ENCODE results near the gene SLC7A6OS. TPM values are rescaled to one million over a fixed set of nuclear protein-coding genes. Genes with fewer than 3 reads are reported as not detected.

Gene SLC7A6OS
- polyA plus RNA-seq, 1 donor (not counting 4 experiments of a cell fraction or from before 2014, with no cell fraction given): 12.6 TPM

DNA sequence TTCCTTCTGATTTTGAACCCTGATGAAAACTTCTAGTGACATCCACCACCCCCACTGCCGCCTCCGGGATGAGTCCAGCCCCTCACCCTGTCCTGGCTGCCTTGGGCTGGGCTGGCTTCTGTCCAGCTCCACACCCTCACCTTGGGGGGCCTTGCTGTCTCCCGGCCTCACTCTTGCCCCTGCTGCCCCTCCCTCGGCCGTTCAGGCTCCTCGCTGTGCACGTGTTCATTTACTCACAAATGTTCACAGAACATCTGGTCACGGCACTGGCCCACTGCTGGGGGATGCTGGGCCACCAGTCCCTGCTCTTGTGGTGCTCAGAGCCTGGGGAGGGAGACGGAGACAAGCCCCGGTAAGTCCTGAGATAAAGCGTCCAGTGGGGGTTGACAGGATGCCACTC is 40.7 kb upstream of the SLC7A6OS start:
- peaks cover 7% of the 10 kb centered on the region for H3K4me1 ChIP-seq (ENCODE audit: control insufficient read depth, extremely low read depth, insufficient read depth, low read length)
- H2AFZ ChIP-seq (ENCODE audit: control insufficient read depth, low read length): no peak overlapping the region
- no peak overlapping the region for H3K4me3 ChIP-seq (ENCODE audit: control insufficient read depth in 2 of 3, extremely low read depth in 1 of 3, insufficient read depth in 2 of 3, low read depth in 1 of 3, low read length in 3 of 3)
- H3K79me2 ChIP-seq (ENCODE audit: control insufficient read depth, insufficient read depth, low read length): no peaks in the 10 kb centered on the region
- H3K27ac ChIP-seq (ENCODE audit: control insufficient read depth, insufficient read depth, low read length): no peak overlapping the region
- H3K9me1 ChIP-seq (ENCODE audit: control insufficient read depth, extremely low read depth, insufficient read depth, low read length): no peaks in the 10 kb centered on the region
- no peaks in the 10 kb centered on the region for H3K9me3 ChIP-seq (ENCODE audit: control insufficient read depth, low read depth, low read length)
- TF ChIP-seq, protein P1, sequence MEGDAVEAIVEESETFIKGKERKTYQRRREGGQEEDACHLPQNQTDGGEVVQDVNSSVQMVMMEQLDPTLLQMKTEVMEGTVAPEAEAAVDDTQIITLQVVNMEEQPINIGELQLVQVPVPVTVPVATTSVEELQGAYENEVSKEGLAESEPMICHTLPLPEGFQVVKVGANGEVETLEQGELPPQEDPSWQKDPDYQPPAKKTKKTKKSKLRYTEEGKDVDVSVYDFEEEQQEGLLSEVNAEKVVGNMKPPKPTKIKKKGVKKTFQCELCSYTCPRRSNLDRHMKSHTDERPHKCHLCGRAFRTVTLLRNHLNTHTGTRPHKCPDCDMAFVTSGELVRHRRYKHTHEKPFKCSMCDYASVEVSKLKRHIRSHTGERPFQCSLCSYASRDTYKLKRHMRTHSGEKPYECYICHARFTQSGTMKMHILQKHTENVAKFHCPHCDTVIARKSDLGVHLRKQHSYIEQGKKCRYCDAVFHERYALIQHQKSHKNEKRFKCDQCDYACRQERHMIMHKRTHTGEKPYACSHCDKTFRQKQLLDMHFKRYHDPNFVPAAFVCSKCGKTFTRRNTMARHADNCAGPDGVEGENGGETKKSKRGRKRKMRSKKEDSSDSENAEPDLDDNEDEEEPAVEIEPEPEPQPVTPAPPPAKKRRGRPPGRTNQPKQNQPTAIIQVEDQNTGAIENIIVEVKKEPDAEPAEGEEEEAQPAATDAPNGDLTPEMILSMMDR (optimal IDR thresholded peaks at IDR 0.05 in 1 of 3, IDR thresholded peaks at IDR 0.05 in 1 of 3, conservative IDR thresholded peaks at IDR 0.05 in 1 of 3; ENCODE audit: extremely low read depth in 1 of 3, insufficient read depth in 2 of 3, low read length in 3 of 3): no peak
- TF ChIP-seq EZH2 (IDR thresholded peaks at IDR 0.05; ENCODE audit: low read length): no peak
- H3K9ac ChIP-seq (ENCODE audit: control insufficient read depth, extremely low read depth, insufficient read depth, low read length): no peak overlapping the region
- no peak for DNase-seq (ENCODE audit: low read depth, low spot score)
- H3K27me3 ChIP-seq (ENCODE audit: control insufficient read depth, extremely low read depth, insufficient read depth, low read length): no peaks in the 10 kb centered on the region
- dilution Hi-C loops (cut with MboI; ENCODE audit: extremely low pct_ligation_motif_present, low sequenced_read_pairs): no loop called here
- H3K36me3 ChIP-seq (ENCODE audit: control insufficient read depth in 2 of 2, extremely low read depth in 1 of 2, insufficient read depth in 2 of 2, low read length in 2 of 2): peaks cover 24 to 26% of the 10 kb centered on the region in 2 experiments
- FAIRE-seq: no peak
- no peak overlapping the region for H3K4me2 ChIP-seq (ENCODE audit: control insufficient read depth, extremely low read depth, insufficient read depth, low read depth, low read length)
- peaks cover 4% of the 10 kb centered on the region for H4K20me1 ChIP-seq (ENCODE audit: control insufficient read depth, extremely low read depth, insufficient read depth, low read length)

DNA sequence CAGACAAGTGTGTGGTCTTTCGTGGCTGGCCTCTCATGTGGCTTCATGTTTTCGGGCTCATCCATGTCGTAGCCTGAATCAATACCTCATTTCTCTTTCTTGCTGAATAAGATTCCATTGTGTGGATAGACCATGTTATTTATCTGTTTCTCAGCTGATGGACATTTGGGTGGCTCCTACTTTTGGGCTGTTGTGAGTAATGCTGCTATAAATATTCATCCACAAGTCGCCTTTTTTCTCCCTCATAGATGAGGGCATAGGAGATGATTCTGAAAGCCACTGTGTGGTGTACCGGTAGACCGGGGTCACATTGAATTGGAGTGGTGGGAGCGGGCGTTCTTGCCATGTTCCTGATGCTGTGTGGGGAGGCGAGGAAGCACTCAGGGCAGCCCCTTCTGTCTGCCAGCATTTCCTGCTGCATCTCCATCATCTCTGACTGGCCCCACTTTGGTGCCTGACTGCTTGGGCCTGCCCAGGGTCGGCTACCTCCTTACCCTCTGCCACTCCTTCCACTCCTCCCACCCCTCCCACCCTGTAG is 40.1 kb upstream of the SLC7A6OS start:
- Histone ChIP-seq H2AFZ (ENCODE audit: control insufficient read depth, low read length) (no peak overlapping the region), H3K4me2 (ENCODE audit: control insufficient read depth, extremely low read depth, insufficient read depth, low read depth, low read length) (no peak overlapping the region), H3K4me3 (ENCODE audit: control insufficient read depth in 2 of 3, extremely low read depth in 1 of 3, insufficient read depth in 2 of 3, low read depth in 1 of 3, low read length in 3 of 3) (no peak overlapping the region), H3K9me1 (ENCODE audit: control insufficient read depth, extremely low read depth, insufficient read depth, low read length) (no peaks in the 10 kb centered on the region), H4K20me1 (ENCODE audit: control insufficient read depth, extremely low read depth, insufficient read depth, low read length) (peaks cover 4% of the 10 kb centered on the region), H3K79me2 (ENCODE audit: control insufficient read depth, insufficient read depth, low read length) (no peaks in the 10 kb centered on the region), H3K4me1 (ENCODE audit: control insufficient read depth, extremely low read depth, insufficient read depth, low read length) (peaks cover 7% of the 10 kb centered on the region), H3K27me3 (ENCODE audit: control insufficient read depth, extremely low read depth, insufficient read depth, low read length) (no peaks in the 10 kb centered on the region), H3K36me3 (ENCODE audit: control insufficient read depth in 2 of 2, extremely low read depth in 1 of 2, insufficient read depth in 2 of 2, low read length in 2 of 2) (peaks cover 25 to 27% of the 10 kb centered on the region in 2 experiments), H3K9me3 (ENCODE audit: control insufficient read depth, low read depth, low read length) (no peaks in the 10 kb centered on the region), H3K27ac (ENCODE audit: control insufficient read depth, insufficient read depth, low read length) (no peak overlapping the region), H3K9ac (ENCODE audit: control insufficient read depth, extremely low read depth, insufficient read depth, low read length) (no peak overlapping the region)
- FAIRE-seq (no peak), DNase-seq (ENCODE audit: low read depth, low spot score) (no peak)
- dilution Hi-C loops (cut with MboI; ENCODE audit: extremely low pct_ligation_motif_present, low sequenced_read_pairs): no loop called here
- TF ChIP-seq, protein P1 (optimal IDR thresholded peaks at IDR 0.05 in 1 of 3, IDR thresholded peaks at IDR 0.05 in 1 of 3, conservative IDR thresholded peaks at IDR 0.05 in 1 of 3; ENCODE audit: extremely low read depth in 1 of 3, insufficient read depth in 2 of 3, low read length in 3 of 3): no peak
- no peak for TF ChIP-seq EZH2 (IDR thresholded peaks at IDR 0.05; ENCODE audit: low read length)
